GM18508 (cell line): ENCODE results near the gene STK32B.
"Not testable (repeated sequence)": the region's sequence is repeated elsewhere in the genome, so short reads cannot be mapped to it uniquely, and the experiment has no call there.

Source experiments
- ATAC-seq: cut with Tn5 transposase; IDR thresholded peaks from one replicate; pipeline ENCODE4 v1.9.1; 2021; ENCODE audit warnings: moderate number of reproducible peaks; ENCODE audit not compliant: insufficient read depth, unreplicated experiment

The STK32B gene

GRCh38 chr4:5146248-5146647, 95.0 kb downstream of the STK32B start:
- ATAC-seq, result no peak

- ATAC-seq, result no peak
Observed at GRCh38 chr4:5152521-5152920, 101.2 kb downstream of the STK32B start.

GRCh38 chr4:5156682-5157081, 105.4 kb downstream of the STK32B start:
- ATAC-seq, result no peak

- no peak for ATAC-seq
Observed at GRCh38 chr4:5157791-5158770, 106.8 kb downstream of the STK32B start.

GRCh38 chr4:5158825-5159224, 107.5 kb downstream of the STK32B start:
- ATAC-seq, result no peak

GRCh38 chr4:5160668-5161067, 109.4 kb downstream of the STK32B start:
- ATAC-seq, result no peak

- ATAC-seq, result no peak
Observed at GRCh38 chr4:5162909-5163508, 111.7 kb downstream of the STK32B start.

- no peak for ATAC-seq
Observed at GRCh38 chr4:5164221-5164912, 113.1 kb downstream of the STK32B start.

- no peak for ATAC-seq
Observed at GRCh38 chr4:5165420-5166369, 114.4 kb downstream of the STK32B start.

GRCh38 chr4:5166377-5166776, 115.1 kb downstream of the STK32B start:
- ATAC-seq, result no peak

GRCh38 chr4:5168891-5169290, 117.6 kb downstream of the STK32B start:
- no peak for ATAC-seq

GRCh38 chr4:5175836-5176235, 124.6 kb downstream of the STK32B start:
- ATAC-seq, result not testable (repeated sequence)

GRCh38 chr4:5184606-5185005, 133.3 kb downstream of the STK32B start:
- ATAC-seq, result no peak

GRCh38 chr4:5185551-5185950, 134.3 kb downstream of the STK32B start:
- no peak for ATAC-seq

- ATAC-seq, result no peak
Observed at GRCh38 chr4:5186271-5187064, 135.2 kb downstream of the STK32B start.

- ATAC-seq, result no peak
Observed at GRCh38 chr4:5188130-5188529, 136.8 kb downstream of the STK32B start.

GRCh38 chr4:5191831-5192230, 140.6 kb downstream of the STK32B start:
- ATAC-seq, result no peak

GRCh38 chr4:5192271-5192670, 141.0 kb downstream of the STK32B start:
- no peak for ATAC-seq

GRCh38 chr4:5192678-5193077, 141.4 kb downstream of the STK32B start:
- ATAC-seq, result no peak
